NCI-H446 (cell line): ENCODE measurements around the gene CTDNEP1.

Experiments
- DNase-seq, 2 experiments: peaks; one replicate each; lab custom pipeline; 2025; lab: John Stamatoyannopoulos, UW

Gene CTDNEP1

DNA sequence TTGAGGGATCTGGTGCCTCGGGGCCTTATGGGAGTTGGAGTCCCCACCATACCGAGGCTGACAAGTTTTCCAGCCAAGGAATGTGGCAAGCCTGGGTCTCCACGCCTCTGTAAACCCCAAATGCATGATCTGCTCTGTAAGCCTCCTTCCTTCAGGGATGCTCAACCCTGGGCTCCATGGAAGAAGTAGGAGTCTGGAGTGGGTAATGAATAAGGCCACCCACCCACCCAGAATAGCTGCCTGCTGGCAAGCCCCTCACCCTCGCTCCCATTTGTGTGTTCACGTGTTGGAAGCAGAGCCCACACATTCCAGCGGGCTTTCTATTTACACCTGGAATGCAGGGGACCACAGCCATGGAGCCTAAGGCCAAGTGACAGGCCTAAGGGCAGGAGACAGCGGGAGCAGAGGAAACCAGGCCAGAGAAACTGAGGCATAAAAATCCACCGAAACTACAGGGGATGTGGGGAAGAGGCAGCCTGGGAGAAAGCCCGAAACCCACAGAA lies 36.3 kb downstream of the CTDNEP1 start:
- DNase-seq: no peak

DNA sequence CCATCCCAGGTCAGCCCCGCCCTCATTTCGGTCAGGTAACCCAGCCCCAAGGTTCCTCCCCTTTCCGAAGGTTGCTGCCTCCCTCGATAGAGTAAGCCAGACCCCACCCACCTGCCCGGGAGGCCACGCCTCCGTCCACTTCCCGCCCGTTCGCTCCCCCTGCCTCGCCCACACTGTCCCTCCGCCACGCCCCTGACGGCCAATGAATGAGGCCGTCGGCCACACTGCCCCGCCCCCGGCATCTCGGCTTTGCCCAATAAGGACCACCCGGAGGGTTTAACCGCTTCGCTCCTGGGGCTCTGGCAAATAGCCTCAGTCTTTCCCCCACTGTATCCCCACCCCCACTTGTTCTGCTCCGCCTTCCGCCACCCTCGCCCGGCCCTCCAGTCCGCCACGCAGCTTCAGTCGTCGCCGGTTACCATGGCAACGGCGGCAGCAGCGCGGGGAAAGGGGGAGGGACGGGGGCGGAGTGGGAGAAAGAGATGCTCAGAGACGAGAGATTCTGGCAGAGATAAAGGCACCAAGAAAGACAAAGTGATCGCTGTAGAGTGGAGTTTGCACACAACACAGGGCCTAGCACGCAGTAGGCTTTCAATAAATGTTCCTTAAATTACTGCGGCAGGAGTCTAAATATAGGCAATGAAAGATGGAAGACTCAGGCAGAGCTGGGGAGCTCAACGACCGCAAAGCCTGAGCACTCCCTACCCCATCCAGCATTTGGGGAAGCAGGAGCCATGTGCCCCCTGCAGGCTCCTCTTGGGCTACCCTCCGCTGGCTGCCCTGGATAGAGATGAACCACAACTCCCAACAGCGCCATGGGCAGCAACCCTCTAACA lies 37.0 kb downstream of the CTDNEP1 start:
- DNase-seq: peak; percentile 98 to 99

DNA sequence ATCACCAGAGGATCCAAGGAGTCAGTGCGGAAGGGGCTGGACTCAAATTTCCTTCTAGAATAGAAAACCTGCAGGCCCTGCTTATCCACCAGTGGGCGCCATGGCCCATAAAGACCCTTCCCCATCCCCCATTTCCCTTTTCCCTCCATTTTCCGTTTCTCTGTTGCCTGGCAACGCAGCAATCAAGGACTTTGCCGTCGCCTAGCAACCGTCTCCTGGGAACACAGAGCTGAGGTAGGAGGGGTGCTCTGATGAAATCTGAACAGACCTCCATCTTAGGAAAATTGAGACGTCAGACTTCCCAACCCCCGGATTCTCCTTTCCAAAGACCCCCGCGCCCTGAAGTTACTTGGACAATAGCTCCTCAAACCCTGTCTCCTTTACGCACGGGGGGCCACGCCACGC lies 37.6 kb downstream of the CTDNEP1 start:
- peak; percentile 93 to 94 for DNase-seq

DNA sequence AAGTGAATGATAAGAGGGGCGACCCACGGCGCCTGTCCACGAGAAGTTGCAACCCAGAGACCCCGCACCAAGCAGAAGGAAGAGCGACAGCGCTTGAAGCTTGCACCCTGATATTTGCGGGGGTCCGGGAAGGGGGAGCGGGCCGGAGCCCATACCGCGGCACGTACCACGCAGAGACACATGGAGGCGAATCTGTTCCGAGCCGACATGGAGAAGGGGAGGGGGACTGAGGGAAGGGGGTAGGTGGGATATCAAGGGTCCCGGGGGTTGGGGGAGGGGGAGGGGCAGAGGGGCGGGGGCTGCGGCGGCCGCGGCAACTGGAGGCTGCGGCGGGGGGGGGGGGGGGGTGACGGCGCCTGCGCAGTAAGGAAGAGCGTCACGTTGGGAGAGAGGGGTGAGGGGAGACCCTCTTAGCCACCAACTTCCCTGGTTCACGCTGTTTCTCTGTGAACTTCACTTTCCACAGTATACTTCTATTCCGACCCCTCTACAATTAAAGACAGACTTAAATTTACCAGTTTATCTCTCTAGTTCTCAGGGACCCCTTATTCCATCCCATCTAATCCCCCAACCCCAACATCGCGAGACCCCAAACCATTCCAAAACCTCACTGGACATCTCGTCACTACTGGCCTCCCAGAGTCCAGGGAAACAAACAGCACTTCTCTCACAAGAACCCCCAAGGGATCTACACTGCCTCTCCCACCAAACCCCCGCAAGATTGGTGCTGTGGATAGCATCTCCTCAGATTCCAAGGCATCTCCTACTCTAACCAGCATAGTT lies 39.9 kb downstream of the CTDNEP1 start:
- no peak for DNase-seq

DNA sequence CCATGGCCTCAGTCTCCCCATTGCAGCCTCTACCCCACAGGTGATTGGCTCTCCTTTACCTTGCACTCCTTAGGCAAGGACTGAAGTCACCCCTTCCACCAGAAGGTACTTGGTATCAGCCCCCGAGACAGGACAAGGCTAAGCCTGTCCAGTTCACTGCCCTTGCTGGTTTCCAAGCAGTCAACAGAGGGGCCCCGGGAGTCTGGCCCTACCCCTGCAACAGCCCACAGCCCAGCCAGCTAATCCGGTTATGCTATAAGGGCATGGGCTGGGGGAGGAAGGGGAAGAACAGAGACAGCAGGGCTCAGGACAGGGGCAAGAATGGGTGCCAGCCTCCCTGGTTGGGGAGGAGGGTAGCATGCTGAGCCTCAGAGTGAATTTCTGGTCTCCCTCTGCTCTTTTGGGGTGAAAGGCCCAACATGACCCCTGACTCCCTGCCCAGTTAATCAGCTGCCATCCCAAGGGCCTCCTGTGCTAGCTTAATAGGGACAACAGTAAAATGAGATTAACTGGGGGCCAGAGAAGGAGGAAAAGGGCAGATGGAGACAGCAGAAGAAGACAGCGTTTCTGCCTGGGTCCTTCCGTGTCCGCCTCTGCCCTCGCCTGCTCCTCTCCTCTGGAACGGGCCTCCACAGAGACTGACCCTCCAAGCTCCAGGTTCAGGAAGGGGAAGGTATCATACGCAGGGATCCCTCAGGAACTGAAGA lies 42.6 kb downstream of the CTDNEP1 start:
- no peak for DNase-seq

DNA sequence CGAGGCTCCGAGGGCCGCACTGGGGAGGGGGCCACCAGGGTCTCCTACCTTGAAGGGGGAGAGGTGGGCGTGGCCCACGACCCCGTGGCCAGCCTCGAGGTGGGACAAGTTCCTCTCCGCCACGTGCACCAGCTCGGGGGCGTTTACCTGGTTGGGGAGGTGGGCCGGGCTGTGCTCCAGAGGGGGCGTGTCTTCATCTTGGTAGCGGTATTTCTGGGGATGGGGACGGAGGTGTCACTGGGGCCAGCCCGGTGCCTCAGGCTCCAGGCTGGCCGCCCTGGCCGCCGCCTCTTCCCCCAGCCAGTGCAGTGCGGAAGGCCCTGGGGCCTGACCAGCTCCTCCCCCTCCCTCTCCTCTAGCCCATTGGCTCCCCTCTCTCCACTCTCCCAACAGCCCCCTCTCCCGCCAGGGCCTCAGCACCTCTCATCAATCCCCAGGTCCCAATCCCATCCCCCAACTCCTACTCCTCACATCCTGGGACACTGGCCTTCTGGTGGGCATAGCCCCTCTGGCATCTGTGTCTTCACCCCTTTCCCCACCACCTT lies 43.4 kb downstream of the CTDNEP1 start:
- no peak for DNase-seq

DNA sequence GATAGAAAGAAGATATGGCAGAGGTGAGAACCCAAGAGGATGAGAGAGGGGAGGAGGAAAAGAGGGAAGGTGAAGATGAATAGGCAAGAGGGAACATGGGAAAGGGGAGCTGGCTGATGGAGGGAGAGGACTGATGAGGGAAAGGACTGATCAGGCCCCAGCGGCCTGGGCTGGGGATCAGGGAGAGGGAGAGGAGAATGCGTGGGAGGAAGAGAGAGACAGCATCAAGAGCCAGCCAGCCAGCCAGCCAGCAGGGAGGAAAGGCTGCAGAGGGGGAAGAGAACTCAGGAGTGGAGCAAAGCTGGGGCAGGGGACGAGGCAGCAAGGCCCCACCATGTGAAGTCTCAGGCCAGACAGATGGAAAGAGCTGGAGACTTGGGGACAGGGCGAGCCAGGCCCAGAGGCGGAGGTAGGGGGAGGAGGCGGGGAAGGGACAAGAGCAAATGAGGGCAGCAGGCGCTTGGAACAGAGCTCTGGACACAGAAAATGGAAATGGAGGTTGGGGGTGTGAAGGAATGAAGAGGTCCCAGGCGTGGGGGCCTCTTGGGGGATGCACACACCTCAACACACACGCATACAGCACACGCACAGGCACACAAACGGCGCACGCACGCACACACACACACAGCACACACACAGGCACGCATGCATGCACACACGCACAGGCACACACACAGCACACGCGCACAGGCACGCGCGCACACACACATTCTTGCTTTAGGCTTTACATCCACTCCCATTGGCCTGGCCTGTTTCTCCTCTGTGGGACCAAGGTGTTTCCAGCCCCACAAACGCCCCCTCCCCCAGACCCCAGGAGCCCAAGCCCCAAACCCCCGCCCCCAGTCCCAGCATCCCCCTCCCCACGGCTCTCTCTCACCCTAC lies 44.2 kb downstream of the CTDNEP1 start:
- no peak for DNase-seq

DNA sequence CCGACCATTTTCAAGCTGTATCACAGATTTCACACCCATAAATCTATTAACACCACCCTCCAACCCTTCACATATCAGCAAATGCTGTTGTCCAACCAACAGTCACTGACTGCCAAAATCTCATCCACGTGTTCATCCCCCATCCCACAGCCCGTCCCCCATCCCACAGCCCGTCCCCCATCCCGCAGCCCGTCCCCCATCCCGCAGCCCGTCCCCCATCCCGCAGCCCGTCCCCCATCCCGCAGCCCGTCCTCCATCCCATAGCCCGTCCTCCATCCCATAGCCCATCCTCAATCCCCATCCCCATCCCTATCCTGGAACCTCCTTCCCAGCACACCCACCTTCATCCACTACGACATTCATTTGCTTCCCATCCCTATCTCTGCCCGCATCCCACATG lies 46.0 kb downstream of the CTDNEP1 start:
- no peak for DNase-seq

DNA sequence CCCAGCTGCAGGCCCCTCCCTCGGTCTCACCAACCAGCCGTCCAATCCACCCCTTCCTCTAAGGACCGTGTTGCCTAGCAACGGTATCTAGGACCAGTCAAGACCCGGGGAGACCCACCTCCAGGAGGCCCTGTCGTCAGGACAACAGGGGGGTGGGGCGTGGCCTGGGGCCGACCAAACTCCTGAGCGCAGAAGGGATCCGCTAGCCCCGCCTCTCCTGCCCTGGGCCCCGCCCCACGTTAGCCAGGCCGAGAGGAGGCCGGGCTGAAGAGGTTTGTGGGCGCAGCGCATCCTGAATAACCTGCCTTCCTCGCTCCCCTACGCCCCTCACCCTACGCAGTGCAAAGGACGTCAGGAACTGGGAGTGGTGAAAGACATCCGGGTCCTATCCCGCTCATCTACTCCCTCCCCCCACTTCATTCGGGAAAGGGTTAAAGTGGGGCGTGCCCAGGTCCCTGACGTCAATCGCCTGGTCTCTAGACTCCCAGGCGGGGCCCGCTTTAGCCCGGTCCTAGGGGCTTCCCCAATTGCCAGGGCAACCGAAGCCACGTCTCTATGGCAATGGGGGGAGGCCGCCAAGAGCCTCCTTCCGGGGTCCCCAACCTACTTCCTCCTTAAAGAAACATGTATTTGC lies 46.6 kb downstream of the CTDNEP1 start:
- no peak for DNase-seq

DNA sequence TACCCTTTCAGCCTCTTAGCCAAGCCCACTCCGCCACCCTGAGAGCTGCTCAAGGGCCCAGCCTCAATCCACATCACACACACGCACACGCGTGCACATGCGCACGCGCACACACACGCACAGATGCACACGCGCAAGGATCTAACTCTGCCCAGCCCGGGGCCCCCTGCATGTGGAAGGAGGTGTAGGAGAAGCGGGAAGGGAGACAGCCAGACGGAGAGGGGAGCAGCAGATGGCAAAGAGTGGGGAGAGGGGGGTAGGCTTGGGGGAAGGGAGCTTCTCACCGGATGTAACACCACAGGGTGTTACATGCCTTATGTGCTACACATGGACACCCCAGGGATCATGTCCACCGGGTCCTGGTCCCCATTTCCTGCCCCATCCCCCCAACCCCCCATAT lies 47.2 kb downstream of the CTDNEP1 start:
- no peak for DNase-seq

DNA sequence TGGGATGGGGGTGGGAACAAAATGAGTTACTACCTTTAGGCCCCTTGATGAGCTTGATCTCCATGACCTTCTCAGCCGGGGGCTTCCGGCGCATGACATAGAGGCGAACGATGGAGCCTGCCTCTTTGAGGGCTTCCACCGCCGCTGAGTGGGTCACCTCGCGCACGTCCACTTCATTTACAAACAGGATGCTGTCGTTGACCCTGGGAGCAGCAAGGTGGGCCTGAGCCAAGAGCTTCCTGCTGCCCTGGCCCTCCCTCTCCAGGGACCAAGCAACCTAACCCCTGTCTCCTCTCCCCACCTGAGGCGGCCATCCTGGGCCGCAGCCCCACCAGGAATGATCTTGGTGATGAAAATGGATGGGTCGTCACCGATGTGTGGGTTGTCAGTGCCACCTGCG lies 48.1 kb downstream of the CTDNEP1 start:
- no peak for DNase-seq

DNA sequence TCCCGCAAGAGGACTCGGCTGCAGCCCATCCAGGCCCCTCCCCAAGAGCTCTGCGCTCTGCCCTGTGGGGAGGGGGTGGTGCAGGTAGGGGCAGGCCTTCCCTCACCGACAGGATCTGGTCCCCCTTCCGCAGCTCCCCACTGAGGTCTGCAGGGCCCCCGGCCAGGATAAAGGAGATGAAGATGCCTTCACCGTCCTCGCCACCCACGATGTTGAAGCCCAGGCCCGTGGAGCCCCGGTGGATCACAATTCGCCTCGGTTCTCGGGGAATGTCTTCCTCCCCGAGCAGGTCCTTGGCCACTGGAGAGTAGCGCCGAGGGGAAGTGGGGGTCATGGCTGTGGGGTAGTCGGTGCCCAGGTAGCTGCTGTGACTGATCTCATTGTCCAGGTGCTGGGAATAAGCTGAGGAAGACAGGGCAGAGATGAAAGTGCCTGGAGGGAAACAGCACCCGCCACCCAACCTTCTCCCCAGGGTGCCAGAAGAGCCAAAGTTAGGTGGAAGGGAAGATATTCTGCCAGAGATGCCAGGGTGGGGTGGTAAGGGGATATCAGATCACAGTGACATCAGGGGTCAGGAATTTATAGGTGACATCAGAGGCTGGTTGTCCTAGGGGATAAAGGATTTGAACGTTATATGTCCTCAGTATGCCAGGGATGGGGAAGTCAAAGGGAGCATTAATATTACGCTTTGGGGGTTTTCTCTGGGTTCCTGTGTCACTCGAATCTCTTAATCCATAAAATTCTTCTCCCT lies 54.7 kb downstream of the CTDNEP1 start:
- no peak for DNase-seq

DNA sequence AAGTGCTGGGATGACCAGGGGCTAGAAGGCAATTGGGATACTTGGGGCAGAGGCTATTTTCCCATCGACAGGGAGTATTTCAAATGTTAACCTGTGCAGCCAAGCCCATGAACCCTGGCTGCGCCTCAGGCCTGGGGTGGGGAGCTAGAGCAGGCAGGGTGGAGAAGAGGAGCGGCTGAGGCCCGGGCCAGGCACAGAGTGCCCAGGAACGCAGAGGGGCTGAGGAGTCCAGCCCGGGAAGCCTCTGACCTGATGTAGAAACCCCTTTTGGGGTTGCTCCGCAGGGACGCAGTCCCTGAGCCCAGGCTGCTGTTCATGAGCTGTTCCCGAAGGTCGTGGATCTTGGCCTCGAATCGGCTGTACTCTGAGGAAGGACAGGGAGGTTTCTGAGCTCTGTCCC lies 55.6 kb downstream of the CTDNEP1 start:
- no peak for DNase-seq
